ENCODE data around the gene TMEM255A. TPM values are rescaled to one million over a fixed set of nuclear protein-coding genes. Genes with fewer than 3 reads are reported as not detected.

Gene TMEM255A
- total RNA-seq, 1 donor from 2014 or later = 0.13 TPM

DNA sequence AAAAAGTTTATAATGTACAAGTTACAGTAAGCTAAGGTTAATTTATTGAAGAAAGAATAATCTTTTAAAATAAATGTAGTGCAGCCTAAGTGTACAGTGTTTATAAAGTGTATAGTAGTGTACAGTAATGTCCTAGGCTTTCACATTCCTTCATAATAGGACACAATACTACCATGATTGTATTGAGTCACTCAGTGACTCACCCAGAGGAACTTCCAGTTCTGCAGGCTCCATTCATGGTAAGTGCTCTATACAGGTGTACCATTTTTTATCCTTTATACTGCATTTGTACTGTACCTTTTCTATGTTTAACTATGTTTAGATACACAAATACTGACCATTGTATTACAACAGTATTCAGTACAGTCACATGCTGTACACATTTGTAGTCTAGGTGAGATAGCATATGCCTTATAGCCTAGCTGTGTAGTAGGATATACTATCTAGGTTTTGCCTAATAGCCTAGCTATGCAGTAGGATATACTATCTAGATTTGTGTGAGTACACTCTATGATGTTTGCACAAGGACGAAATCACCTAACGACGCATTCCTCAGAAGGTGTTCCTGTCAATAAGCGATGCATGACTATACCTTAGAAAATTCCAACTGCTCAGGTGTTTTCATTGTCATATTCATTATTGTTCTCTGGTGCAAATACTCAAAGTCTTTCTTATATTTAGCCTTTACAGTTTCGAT, 5.5 kb upstream of the TMEM255A start:
- no peaks in the 10 kb centered on the region for H3K36me3 Mint-ChIP-seq (ENCODE audit: low read depth, unreplicated experiment)
- peaks cover 1% of the 10 kb centered on the region for H3K27me3 Mint-ChIP-seq (ENCODE audit: unreplicated experiment)
- no peak for TF ChIP-seq CTCF (IDR thresholded peaks at IDR 0.05; ENCODE audit: unreplicated experiment)
- no peak overlapping the region for H3K27ac Mint-ChIP-seq (ENCODE audit: unreplicated experiment)
- no peak overlapping the region for H3K4me3 Mint-ChIP-seq (ENCODE audit: unreplicated experiment)
- H3K4me1 Mint-ChIP-seq (ENCODE audit: unreplicated experiment) = no peaks in the 10 kb centered on the region
- H3K9me3 Mint-ChIP-seq (ENCODE audit: unreplicated experiment) = no peaks in the 10 kb centered on the region
- DNase-seq (ENCODE audit: low spot score) = no peak

DNA sequence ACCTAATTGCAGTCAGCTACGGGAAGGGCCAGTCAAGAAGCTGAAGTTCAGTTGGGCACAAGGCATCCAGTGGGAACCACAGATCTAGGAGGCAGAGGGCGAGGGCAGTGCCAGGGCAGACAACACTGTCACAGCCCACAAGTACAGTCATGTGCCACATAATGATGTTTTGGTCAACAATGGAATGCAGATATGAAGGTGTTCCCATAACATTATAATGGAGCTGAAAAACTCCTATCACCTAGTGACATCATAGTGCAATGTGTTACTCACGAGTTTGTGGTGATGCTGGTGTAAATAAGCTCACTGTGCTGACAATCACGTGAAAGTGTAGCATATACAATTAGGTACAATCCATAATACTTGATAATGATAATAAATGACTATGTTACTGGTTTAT, 4.5 kb upstream of the TMEM255A start:
- Mint-ChIP-seq H3K27me3 (ENCODE audit: unreplicated experiment) (peaks cover 1% of the 10 kb centered on the region), H3K4me1 (ENCODE audit: unreplicated experiment) (no peaks in the 10 kb centered on the region)

DNA sequence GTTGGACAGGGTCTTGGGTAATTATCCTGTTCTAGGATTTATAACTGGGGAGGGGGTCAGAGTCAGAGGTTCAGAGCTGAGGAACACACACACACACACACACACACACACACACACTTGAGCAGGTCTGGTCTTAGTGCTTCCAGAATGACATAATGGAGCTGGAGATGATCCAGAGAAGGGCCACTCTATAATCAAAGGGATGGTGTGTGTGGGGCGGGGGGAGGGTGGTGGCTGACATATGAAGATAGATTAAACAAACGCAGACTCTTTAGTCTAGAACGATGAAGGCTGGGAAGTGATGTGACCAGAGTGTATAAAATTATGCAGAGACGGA, 434 bp upstream of the TMEM255A start:
- peaks cover 7% of the 10 kb centered on the region for H3K4me1 Mint-ChIP-seq (ENCODE audit: unreplicated experiment)
- no peaks in the 10 kb centered on the region for H3K36me3 Mint-ChIP-seq (ENCODE audit: low read depth, unreplicated experiment)
- no peak for DNase-seq (ENCODE audit: low spot score)
- peaks cover 8% of the 10 kb centered on the region for H3K27me3 Mint-ChIP-seq (ENCODE audit: unreplicated experiment)
- TF ChIP-seq CTCF (IDR thresholded peaks at IDR 0.05; ENCODE audit: unreplicated experiment) = no peak
- H3K4me3 Mint-ChIP-seq (ENCODE audit: unreplicated experiment) = no peak overlapping the region
- no peak overlapping the region for H3K27ac Mint-ChIP-seq (ENCODE audit: unreplicated experiment)
- H3K9me3 Mint-ChIP-seq (ENCODE audit: unreplicated experiment) = no peaks in the 10 kb centered on the region

More for the DNA sequence above, 4.5 kb upstream of the TMEM255A start:
- H3K4me3 Mint-ChIP-seq (ENCODE audit: unreplicated experiment) = no peak overlapping the region
- no peaks in the 10 kb centered on the region for H3K36me3 Mint-ChIP-seq (ENCODE audit: low read depth, unreplicated experiment)
- no peak for TF ChIP-seq CTCF (IDR thresholded peaks at IDR 0.05; ENCODE audit: unreplicated experiment)
- H3K9me3 Mint-ChIP-seq (ENCODE audit: unreplicated experiment) = no peaks in the 10 kb centered on the region
- DNase-seq (ENCODE audit: low spot score) = no peak
- H3K27ac Mint-ChIP-seq (ENCODE audit: unreplicated experiment) = no peak overlapping the region

GRCh38 chrX:120309873-120310705, 1.2 kb downstream of the TMEM255A start:
- DNase-seq (ENCODE audit: low spot score) = peak; percentile 12
- no peak for TF ChIP-seq CTCF (IDR thresholded peaks at IDR 0.05; ENCODE audit: unreplicated experiment)
- Mint-ChIP-seq H3K4me3 (ENCODE audit: unreplicated experiment) (peak overlapping the region; percentile 93), H3K9me3 (ENCODE audit: unreplicated experiment) (no peaks in the 10 kb centered on the region), H3K27me3 (ENCODE audit: unreplicated experiment) (peaks cover 9% of the 10 kb centered on the region), H3K4me1 (ENCODE audit: unreplicated experiment) (peaks cover 7% of the 10 kb centered on the region), H3K27ac (ENCODE audit: unreplicated experiment) (no peak overlapping the region), H3K36me3 (ENCODE audit: low read depth, unreplicated experiment) (no peaks in the 10 kb centered on the region)
